Choroid plexus epithelial cell (primary cell): ENCODE results near the gene NID2.

Experiments used
- DNase-seq: peaks from one replicate; pipeline ENCODE4 v3.0.0-alpha.2; 2010; ENCODE audit warnings: low read depth
- H3K4me3 ChIP-seq: 2 replicates; pipeline ENCODE4 v1.5.1; 2011; ENCODE audit warnings: low read depth, mild to moderate bottlenecking, control low read depth, low read length, moderate library complexity
- CTCF ChIP-seq: conservative IDR thresholded peaks from 2 replicates; pipeline ENCODE4 v1.5.1; 2011; ENCODE audit warnings: low read depth, mild to moderate bottlenecking, control low read depth, inconsistent platforms, low read length, moderate library complexity

NID2 gene

GRCh38 chr14:52018970-52019369, 49.9 kb downstream of the NID2 start:
- no peak for DNase-seq
- no peak for TF ChIP-seq CTCF
- H3K4me3 ChIP-seq = no peak overlapping the region

- TF ChIP-seq CTCF = no peak
- peak; percentile 52 for DNase-seq
- H3K4me3 ChIP-seq = no peak overlapping the region
Measured at GRCh38 chr14:52018252-52018651, 50.6 kb downstream of the NID2 start.

GRCh38 chr14:52015411-52016030, 53.3 kb downstream of the NID2 start:
- DNase-seq = peak; percentile 65
- TF ChIP-seq CTCF = peak; percentile 70
- H3K4me3 ChIP-seq = no peak overlapping the region

- DNase-seq = no peak
- TF ChIP-seq CTCF = no peak
- H3K4me3 ChIP-seq = no peak overlapping the region
Measured at GRCh38 chr14:52014601-52015267, 54.1 kb downstream of the NID2 start.

- no peak overlapping the region for H3K4me3 ChIP-seq
- DNase-seq = no peak
- peak; percentile 43 for TF ChIP-seq CTCF
Measured at GRCh38 chr14:52013984-52014600, 54.8 kb downstream of the NID2 start.

- DNase-seq = peak; percentile 92
- TF ChIP-seq CTCF = peak; percentile 29
- no peak overlapping the region for H3K4me3 ChIP-seq
Measured at GRCh38 chr14:52012635-52013034, 56.2 kb downstream of the NID2 start.

GRCh38 chr14:52011523-52011922, 57.3 kb downstream of the NID2 start:
- no peak overlapping the region for H3K4me3 ChIP-seq
- DNase-seq = no peak
- TF ChIP-seq CTCF = no peak
